Measurements from ENCODE around the gene ZBTB7C. TPM values are rescaled to one million over a fixed set of nuclear protein-coding genes. Genes with fewer than 3 reads are reported as not detected.

The ZBTB7C gene
- total RNA-seq, 2 donors from 2014 or later: 1.3 to 2.3 TPM

- Histone ChIP-seq H3K36me3 (replicated peaks in 1 of 2; ENCODE audit: insufficient read depth in 1 of 2, low read depth in 2 of 2) (no peaks in the 10 kb centered on the region), H3K27ac (no peak overlapping the region), H3K4me3 (no peak overlapping the region), H3K4me1 (no peaks in the 10 kb centered on the region), H3K27me3 (no peaks in the 10 kb centered on the region), H3K9me3 (no peaks in the 10 kb centered on the region)
- intact Hi-C loops (cut with DNase I): loop anchor here (10.0 kb wide), 1 partner anchor 247 kb away; no protein-coding TSS in a partner anchor
- WGBS, 2 donors: 56 to 58% methylated on average over 4 to 5 of the region's 5 CpGs
- TF ChIP-seq CTCF (IDR thresholded peaks at IDR 0.05) (no peak), POLR2A (IDR thresholded peaks at IDR 0.05) (no peak)
- ATAC-seq (no peak), DNase-seq (no peak)
Observed at GRCh38 chr18:48021273-48021914, 387.8 kb downstream of the ZBTB7C start.

- no peak for DNase-seq
- TF ChIP-seq POLR2A (IDR thresholded peaks at IDR 0.05) (no peak), CTCF (IDR thresholded peaks at IDR 0.05) (no peak)
Observed at GRCh38 chr18:48020337-48021250, 388.6 kb downstream of the ZBTB7C start.

GRCh38 chr18:48019557-48020325 is 389.4 kb downstream of the ZBTB7C start:
- no peak overlapping the region for H3K27ac ChIP-seq
- H3K4me3 ChIP-seq: no peak overlapping the region
- WGBS, 2 donors: 68 to 70% methylated on average over 6 of the region's 6 CpGs
- no peaks in the 10 kb centered on the region for H3K9me3 ChIP-seq
- no peak for ATAC-seq
- no peaks in the 10 kb centered on the region for H3K36me3 ChIP-seq (replicated peaks in 1 of 2; ENCODE audit: insufficient read depth in 1 of 2, low read depth in 2 of 2)
- no peaks in the 10 kb centered on the region for H3K27me3 ChIP-seq
- no peak for DNase-seq
- intact Hi-C loops (cut with DNase I): loop anchor here (10.0 kb wide), 1 partner anchor 245 kb away; no protein-coding TSS in a partner anchor
- no peaks in the 10 kb centered on the region for H3K4me1 ChIP-seq
- TF ChIP-seq POLR2A (IDR thresholded peaks at IDR 0.05) (no peak), CTCF (IDR thresholded peaks at IDR 0.05) (no peak)

More at GRCh38 chr18:48020337-48021250, 388.6 kb downstream of the ZBTB7C start:
- H3K27me3 ChIP-seq: no peaks in the 10 kb centered on the region
- ATAC-seq: no peak
- no peaks in the 10 kb centered on the region for H3K9me3 ChIP-seq
- H3K27ac ChIP-seq: no peak overlapping the region
- no peaks in the 10 kb centered on the region for H3K36me3 ChIP-seq (replicated peaks in 1 of 2; ENCODE audit: insufficient read depth in 1 of 2, low read depth in 2 of 2)
- 57 to 61% methylated on average over 8 of the region's 8 CpGs for WGBS, 2 donors
- no peak overlapping the region for H3K4me3 ChIP-seq
- intact Hi-C loops (cut with DNase I): loop anchor here (10.0 kb wide), 1 partner anchor 246 kb away; no protein-coding TSS in a partner anchor
- no peaks in the 10 kb centered on the region for H3K4me1 ChIP-seq

GRCh38 chr18:48018851-48019250 is 390.3 kb downstream of the ZBTB7C start:
- Histone ChIP-seq H3K4me1 (no peaks in the 10 kb centered on the region), H3K4me3 (no peak overlapping the region), H3K9me3 (no peaks in the 10 kb centered on the region), H3K36me3 (replicated peaks in 1 of 2; ENCODE audit: insufficient read depth in 1 of 2, low read depth in 2 of 2) (no peaks in the 10 kb centered on the region), H3K27me3 (no peaks in the 10 kb centered on the region), H3K27ac (no peak overlapping the region)
- TF ChIP-seq CTCF (IDR thresholded peaks at IDR 0.05): no peak
- TF ChIP-seq POLR2A (IDR thresholded peaks at IDR 0.05): no peak
- DNase-seq: no peak
- ATAC-seq: no peak
- 62 to 69% methylated on average over 3 of the region's 3 CpGs for WGBS, 2 donors
- intact Hi-C loops (cut with DNase I): no loop called here

All from body of pancreas (tissue), 4 donors.